Heart left ventricle (tissue), 16 donors: Measurements from ENCODE around the gene ADCY3. TPM values are rescaled to one million over a fixed set of nuclear protein-coding genes. Genes with fewer than 3 reads are reported as not detected.

ENCODE experiments used
- ATAC-seq, 4 donors: fragments of 200-7000 bp; cut with Tn5 transposase; one replicate each; pipeline ENCODE4 v1.9.1; 2020 to 2022; ENCODE audit warnings: moderate library complexity in 4 of 4, mild to moderate bottlenecking in 3 of 4, moderate number of reproducible peaks in 1 of 4
- DNase-seq, 5 donors: peaks; one replicate each; pipeline ENCODE4 v3.0.0-alpha.2; 2020
- H3K27ac ChIP-seq, 12 donors: fragments of 200-600 bp; sonication (generic) in 4 of 12; one replicate each; pipeline versions ENCODE4 v1.5.0 to v1.8.0; 2016 to 2022; ENCODE audit warnings: mild to moderate bottlenecking in 2 of 12
- H3K27me3 ChIP-seq, 9 donors: fragments of 200-600 bp; sonication (generic) in 2 of 9; one replicate each; pipeline versions ENCODE4 v1.5.1 to v1.8.0; 2016 to 2022; ENCODE audit warnings: mild to moderate bottlenecking in 3 of 9
- H3K36me3 ChIP-seq, 9 donors: fragments of 200-600 bp; sonication (generic) in 2 of 9; one replicate each; pipeline versions ENCODE4 v1.5.0 to v1.8.0; 2018 to 2022; ENCODE audit warnings: mild to moderate bottlenecking in 2 of 9
- H3K4me1 ChIP-seq, 12 donors: fragments of 200-600 bp; sonication (generic) in 4 of 12; one replicate each; pipeline versions ENCODE4 v1.5.0 to v1.8.0; 2016 to 2022; ENCODE audit warnings: mild to moderate bottlenecking in 3 of 12
- H3K4me3 ChIP-seq, 12 donors: fragments of 200-600 bp; sonication (generic) in 4 of 12; one replicate each; pipeline versions ENCODE4 v1.5.0 to v1.8.0; 2017 to 2022; ENCODE audit warnings: mild to moderate bottlenecking in 9 of 12, moderate library complexity in 4 of 12
- H3K9me3 ChIP-seq, 12 donors: fragments of 200-600 bp; sonication (generic) in 4 of 12; one replicate each; pipeline versions ENCODE4 v1.5.0 to v1.8.0; 2016 to 2022; ENCODE audit warnings: mild to moderate bottlenecking in 1 of 12
- POLR2A ChIP-seq, 2 donors: fragments of 450-650 bp; IDR thresholded peaks; one replicate each; pipeline ENCODE4 v1.6.1; 2017; ENCODE audit warnings: antibody characterized with exemption in 2 of 2, mild to moderate bottlenecking in 2 of 2, moderate library complexity in 2 of 2
- WGBS, 4 donors: extraction: QIAGEN DNeasy Blood & Tissue Kit in 2 of 4; methylation state at CpG; one replicate each; pipeline versions ENCODE4 v1.1.5 to v1.1.7; 2013 to 2018; 5-methylcytosine and 5-hydroxymethylcytosine counted together
- intact Hi-C, 10 donors: fragments of 100-400 bp; cut with DNase I; formaldehyde crosslinking; loops; one replicate each; pipeline versions ENCODE4 v1.11.1 to v1.14.2; 2022
- polyA plus RNA-seq, 2 donors: library from polyadenylated mRNA; stranded (reverse); fragments of 200-250 nt; gene quantifications; one replicate each; pipeline ENCODE4 v1.2.3, GENCODE V29; 2013
- total RNA-seq, 9 donors: library from RNA; depleted of rRNA in 2 of 9; stranded (reverse); fragments of >200 nt in 2 of 9; fragmentation: NEBNext Ultra II Directional in 3 of 9; extraction: Animal tissue kit (Norgen Biotek cat#: 25700) in 3 of 9; gene quantifications; one replicate each; pipeline versions ENCODE4 v1.1.0 to v1.2.4, GENCODE V29; 2016 to 2023
- TF ChIP-seq, protein P1 (sequence below), 12 donors: fragments of 200-600 bp; sonication (generic) in 4 of 12; IDR thresholded peaks; one replicate each; pipeline versions ENCODE4 v1.5.0 to v1.8.0; 2018 to 2022; ENCODE audit warnings: antibody characterized with exemption in 12 of 12, mild to moderate bottlenecking in 5 of 12
- donor health status: ischemic (EF 13 %, LVEDD 7.1; RV severe dilation, severe dysfunction).
- donor health status: healthy with polysubstance abuse.
- donor health status: DM: no; HTN: yes; CAD: no.
- donor health status: DM: no; HTN: no; CAD: no.
- donor health status: ischemic (EF 25% LVEDD 6.9; RV normal size, moderate dysfunction).
- donor health status: ischemic (EF 25% LVEDD 5.7; RV mildly dilated, moderate dysfunction).
- donor health status: healthy.
- donor health status: DM: yes; HTN: yes; CAD: no.
- donor health status: ischemic (EF 35%, LVEDD 5.7; RV mildly dilated, moderate dysfunction).
- donor health status: nonischemic (EF 11% LVEDD 7.7; RV severe dilation, severe dysfunction).
- donor health status: DM: yes; HTN: yes; CAD: no.
- donor health status: PGD.
- donor health status: ischemic (EF 29% LVEDD 5.4; RV normal size, mild dysfunction).
- donor health status: nonischemic (EF 23%, LVEDD 6.1; RV moderate dilation, normal function).

ADCY3 gene
- total and polyA plus RNA-seq, 11 donors: 9.3 to 36.0 (median 14.4) TPM

DNA sequence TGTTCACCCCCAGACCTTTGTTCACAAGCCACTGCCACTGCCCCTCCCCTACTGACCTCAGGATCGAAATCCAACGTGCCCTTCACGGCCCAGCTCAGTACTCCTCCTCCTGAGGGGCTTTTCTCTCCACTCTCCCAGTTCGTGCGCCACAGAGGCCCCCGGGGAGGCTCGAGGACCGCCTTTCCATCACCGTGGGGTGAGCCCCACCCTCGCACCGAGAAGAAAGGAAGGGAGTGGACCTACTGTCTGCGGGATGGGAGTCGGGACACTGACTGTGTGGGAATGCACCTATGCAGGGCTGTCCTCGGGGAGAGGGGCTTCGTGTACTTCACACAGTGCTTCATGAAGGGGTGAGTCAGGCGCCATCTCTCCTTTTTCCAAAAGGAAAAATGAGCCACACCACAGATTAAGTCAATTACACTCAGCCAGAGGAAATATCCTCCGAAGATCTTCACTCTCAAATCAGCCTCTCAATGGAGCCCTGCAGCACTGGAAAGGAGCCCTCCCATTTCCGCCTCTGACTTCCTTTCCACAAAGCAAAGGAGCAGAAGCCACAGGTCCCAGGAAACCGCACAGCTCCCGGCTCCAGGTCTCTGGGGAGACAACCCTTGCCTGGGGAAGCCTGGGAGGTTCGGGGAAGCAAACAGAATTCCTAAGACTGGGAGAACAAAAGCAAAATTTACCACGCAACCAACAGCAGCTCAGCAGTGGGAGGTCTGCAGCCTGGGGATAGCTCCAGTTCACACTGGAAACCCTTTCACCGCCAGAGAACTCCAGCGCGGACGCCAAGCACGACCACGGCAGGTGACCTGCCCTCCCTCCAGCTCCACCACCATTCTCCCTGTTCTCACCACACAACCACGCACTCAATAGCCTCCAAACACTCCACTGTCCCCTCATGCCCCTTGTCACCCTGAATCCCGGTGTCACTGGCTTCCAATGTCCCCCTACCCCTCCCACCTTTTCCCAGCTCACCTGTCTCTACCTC, 21.6 kb downstream of the ADCY3 start:
- peak in 3 of 5 donors; percentile 56 to 63 (median 57) for DNase-seq
- 59 to 71% (median 66%) methylated on average over 30 of the region's 30 CpGs for whole genome bisulfite sequencing, 4 donors
- Histone ChIP-seq H3K9me3 (peaks cover 0 to 19% (median 14%) of the 10 kb centered on the region in 12 donors), H3K27ac (peak overlapping the region in 5 of 12 donors; percentile 0 to 41 (median 28)), H3K27me3 (no peaks in the 10 kb centered on the region), H3K4me1 (peaks cover 0 to 13% (median 4%) of the 10 kb centered on the region in 12 donors), H3K36me3 (peaks cover 0 to 7% (median 0%) of the 10 kb centered on the region in 9 donors), H3K4me3 (no peak overlapping the region)
- no peak for TF ChIP-seq POLR2A (IDR thresholded peaks at IDR 0.05)
- TF ChIP-seq, protein P1, sequence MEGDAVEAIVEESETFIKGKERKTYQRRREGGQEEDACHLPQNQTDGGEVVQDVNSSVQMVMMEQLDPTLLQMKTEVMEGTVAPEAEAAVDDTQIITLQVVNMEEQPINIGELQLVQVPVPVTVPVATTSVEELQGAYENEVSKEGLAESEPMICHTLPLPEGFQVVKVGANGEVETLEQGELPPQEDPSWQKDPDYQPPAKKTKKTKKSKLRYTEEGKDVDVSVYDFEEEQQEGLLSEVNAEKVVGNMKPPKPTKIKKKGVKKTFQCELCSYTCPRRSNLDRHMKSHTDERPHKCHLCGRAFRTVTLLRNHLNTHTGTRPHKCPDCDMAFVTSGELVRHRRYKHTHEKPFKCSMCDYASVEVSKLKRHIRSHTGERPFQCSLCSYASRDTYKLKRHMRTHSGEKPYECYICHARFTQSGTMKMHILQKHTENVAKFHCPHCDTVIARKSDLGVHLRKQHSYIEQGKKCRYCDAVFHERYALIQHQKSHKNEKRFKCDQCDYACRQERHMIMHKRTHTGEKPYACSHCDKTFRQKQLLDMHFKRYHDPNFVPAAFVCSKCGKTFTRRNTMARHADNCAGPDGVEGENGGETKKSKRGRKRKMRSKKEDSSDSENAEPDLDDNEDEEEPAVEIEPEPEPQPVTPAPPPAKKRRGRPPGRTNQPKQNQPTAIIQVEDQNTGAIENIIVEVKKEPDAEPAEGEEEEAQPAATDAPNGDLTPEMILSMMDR (IDR thresholded peaks at IDR 0.05): no peak
- intact Hi-C loops: no loop called here
- ATAC-seq: peak in 2 of 4 donors; percentile 49 to 50

DNA sequence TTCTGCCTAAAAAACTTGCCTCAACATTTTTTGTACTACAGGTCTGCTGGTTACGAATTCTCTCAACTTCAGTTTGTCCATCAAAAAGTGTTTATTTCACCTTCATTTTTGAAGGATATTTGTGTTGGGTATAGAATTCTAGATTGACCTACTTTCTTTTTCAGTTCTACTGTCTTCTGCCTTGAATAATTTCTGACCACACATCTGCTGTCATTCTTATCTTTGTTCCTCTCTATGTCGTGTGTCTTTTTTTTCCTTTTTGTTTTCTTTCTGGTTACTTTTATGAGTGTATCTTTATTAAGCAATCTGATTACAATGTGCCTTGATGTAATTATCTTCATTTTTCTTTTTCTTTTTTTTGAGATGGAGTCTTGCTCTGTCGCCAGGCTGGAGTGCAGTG, 25.3 kb downstream of the ADCY3 start:
- peaks cover 0 to 13% (median 4%) of the 10 kb centered on the region in 12 donors for H3K4me1 ChIP-seq
- H3K4me3 ChIP-seq: no peak overlapping the region
- peaks cover 0 to 33% (median 17%) of the 10 kb centered on the region in 12 donors for H3K9me3 ChIP-seq
- ATAC-seq: no peak
- TF ChIP-seq, protein P1 (IDR thresholded peaks at IDR 0.05): no peak
- TF ChIP-seq POLR2A (IDR thresholded peaks at IDR 0.05): no peak
- no peaks in the 10 kb centered on the region for H3K27me3 ChIP-seq
- 63 to 93% (median 84%) methylated on average over 3 of the region's 3 CpGs for WGBS, 4 donors
- no peak for DNase-seq
- intact Hi-C loops: no loop called here
- H3K36me3 ChIP-seq: peaks cover 0 to 7% (median 0%) of the 10 kb centered on the region in 9 donors
- H3K27ac ChIP-seq: no peak overlapping the region

DNA sequence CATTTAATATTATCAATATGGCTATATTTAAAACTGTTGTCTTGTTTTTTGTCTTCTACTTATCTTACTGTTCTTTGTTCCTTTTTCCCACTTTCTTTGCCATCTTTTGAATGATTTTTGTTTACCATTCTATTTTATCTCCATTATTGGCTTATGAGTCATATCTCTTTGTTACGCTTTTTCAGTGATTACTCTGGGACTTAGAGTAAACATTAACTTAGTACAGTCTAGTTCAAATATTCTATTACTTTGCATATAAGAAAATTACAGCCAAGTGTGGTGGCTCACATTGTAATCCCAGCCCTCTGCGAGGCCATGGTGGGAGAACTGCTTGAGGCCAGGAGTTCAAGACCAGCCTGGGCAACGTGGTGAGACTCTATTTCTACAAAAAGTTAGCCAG, 26.1 kb downstream of the ADCY3 start:
- WGBS, 4 donors: 60 to 96% (median 86%) methylated on average over 3 of the region's 3 CpGs
- intact Hi-C loops: no loop called here
- DNase-seq: peak in 1 of 5 donors; percentile 14
- no peak for ATAC-seq
- TF ChIP-seq, protein P1 (IDR thresholded peaks at IDR 0.05): no peak
- TF ChIP-seq POLR2A (IDR thresholded peaks at IDR 0.05): no peak
- Histone ChIP-seq H3K36me3 (peaks cover 0 to 7% (median 0%) of the 10 kb centered on the region in 9 donors), H3K4me1 (peaks cover 0 to 10% (median 4%) of the 10 kb centered on the region in 12 donors), H3K27ac (no peak overlapping the region), H3K4me3 (no peak overlapping the region), H3K9me3 (peaks cover 0 to 33% (median 17%) of the 10 kb centered on the region in 12 donors), H3K27me3 (no peaks in the 10 kb centered on the region)

DNA sequence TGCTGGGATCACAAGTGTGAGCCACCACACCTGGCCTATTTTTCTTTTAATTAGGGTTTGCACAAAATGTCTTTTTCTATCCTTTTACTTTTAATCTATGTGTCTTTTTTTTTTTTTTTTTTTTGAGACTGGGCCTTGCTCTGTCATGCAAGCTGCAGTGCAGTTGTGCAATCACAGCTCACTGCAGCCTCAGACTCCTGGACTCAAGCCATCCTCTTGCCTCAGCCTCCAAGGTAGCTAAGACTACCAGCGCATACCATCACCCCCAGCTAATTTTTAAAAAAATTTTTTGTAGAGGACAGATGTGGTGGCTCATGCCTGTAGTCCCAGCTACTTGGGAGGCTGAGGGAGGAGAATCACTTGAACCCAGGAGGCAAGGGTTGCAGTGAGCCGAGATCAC, 27.1 kb downstream of the ADCY3 start:
- WGBS, 4 donors: 96 to 100% (median 99%) methylated on average over 2 of the region's 2 CpGs
- intact Hi-C loops: no loop called here
- no peaks in the 10 kb centered on the region for H3K27me3 ChIP-seq
- no peak overlapping the region for H3K27ac ChIP-seq
- peak in 1 of 5 donors; percentile 18 for DNase-seq
- no peak for ATAC-seq
- TF ChIP-seq POLR2A (IDR thresholded peaks at IDR 0.05): no peak
- TF ChIP-seq, protein P1 (IDR thresholded peaks at IDR 0.05): no peak
- no peak overlapping the region for H3K4me3 ChIP-seq
- H3K4me1 ChIP-seq: peaks cover 0 to 4% (median 0%) of the 10 kb centered on the region in 12 donors
- peaks cover 0 to 7% (median 0%) of the 10 kb centered on the region in 9 donors for H3K36me3 ChIP-seq
- peaks cover 0 to 33% (median 17%) of the 10 kb centered on the region in 12 donors for H3K9me3 ChIP-seq
